ENCODE results near the gene REXO4. TPM values are rescaled to one million over a fixed set of nuclear protein-coding genes. Genes with fewer than 3 reads are reported as not detected.
A peak's percentile ranks its signal among the peaks of the same experiment; 100 is the strongest.

REXO4 gene, protein sequence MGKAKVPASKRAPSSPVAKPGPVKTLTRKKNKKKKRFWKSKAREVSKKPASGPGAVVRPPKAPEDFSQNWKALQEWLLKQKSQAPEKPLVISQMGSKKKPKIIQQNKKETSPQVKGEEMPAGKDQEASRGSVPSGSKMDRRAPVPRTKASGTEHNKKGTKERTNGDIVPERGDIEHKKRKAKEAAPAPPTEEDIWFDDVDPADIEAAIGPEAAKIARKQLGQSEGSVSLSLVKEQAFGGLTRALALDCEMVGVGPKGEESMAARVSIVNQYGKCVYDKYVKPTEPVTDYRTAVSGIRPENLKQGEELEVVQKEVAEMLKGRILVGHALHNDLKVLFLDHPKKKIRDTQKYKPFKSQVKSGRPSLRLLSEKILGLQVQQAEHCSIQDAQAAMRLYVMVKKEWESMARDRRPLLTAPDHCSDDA
- polyA plus RNA-seq (18.8 to 23.9 TPM (median 21.5 TPM) in 3 replicates), polyA minus RNA-seq (13.0 to 13.8 TPM (median 13.4 TPM) in 3 replicates)
- polyA plus RNA-seq (2011; ENCODE audit: low read depth) = 15.1 TPM
- 15.5 and 26.4 TPM in 2 replicates for polyA plus RNA-seq (2011; cell fraction: cytosol; rRNA removed)
- 20.1 and 21.4 TPM in 2 replicates for polyA plus RNA-seq (2011; cell fraction: nucleus; rRNA removed)
- 13.4 and 27.1 TPM in 2 replicates for polyA plus RNA-seq (2012; ENCODE audit: low replicate concordance)
- polyA minus RNA-seq (2011; cell fraction: cytosol; rRNA and poly(A)+ RNA removed) = 27.4 TPM
- polyA minus RNA-seq (2011; cell fraction: nucleus; rRNA and poly(A)+ RNA removed) = 8.5 and 9.0 TPM in 2 replicates

DNA sequence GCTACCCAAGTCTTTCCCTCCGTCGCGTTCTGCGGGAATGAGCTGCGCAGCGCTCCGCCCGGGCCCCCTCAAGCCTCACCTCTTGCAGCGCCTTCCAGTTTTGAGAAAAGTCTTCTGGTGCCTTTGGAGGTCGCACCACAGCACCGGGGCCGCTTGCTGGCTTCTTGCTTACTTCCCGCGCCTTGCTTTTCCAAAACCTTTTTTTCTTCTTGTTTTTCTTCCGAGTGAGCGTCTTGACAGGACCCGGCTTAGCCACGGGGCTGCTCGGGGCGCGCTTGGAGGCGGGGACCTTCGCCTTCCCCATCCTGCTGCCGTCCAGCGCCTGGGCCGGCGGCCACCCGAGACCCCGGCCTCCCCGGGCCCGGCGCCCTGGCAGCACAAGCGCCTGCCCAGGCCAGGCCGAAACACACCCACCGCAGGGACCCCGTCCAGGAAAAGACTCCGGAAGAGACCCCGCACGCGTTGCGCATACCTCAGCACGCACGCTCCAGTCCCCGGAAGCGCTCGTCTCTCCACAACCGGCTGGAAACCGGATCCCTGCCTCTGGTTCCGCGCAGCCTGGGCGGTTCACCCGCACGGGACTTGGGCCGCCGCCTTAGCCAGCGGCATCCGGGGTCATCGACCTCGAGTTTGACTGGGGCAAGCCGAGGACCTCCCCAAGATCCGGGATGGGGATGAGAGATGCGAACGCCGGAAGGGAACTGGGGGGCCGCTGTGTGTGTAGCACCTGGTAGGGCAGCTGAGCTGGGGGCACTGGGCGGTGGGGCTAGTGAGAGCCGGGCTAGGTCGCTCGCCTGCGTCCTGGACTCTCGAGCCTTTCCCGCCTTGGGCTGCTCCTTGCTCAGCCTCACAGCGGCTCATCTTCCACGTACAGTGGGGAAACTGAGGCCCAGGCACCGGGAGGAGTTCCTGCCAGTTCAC is at the start of gene REXO4:
Gene REXO4, minus strand, starts transcription at position 470 of the 921 bp plus-strand sequence. Its CDS starts 166 bp downstream, at position 304.
- FAIRE-seq (no peak), DNase-seq (ENCODE audit: low read depth, low spot score) (peak; percentile 53)
- Histone ChIP-seq H3K4me1 (ENCODE audit: control insufficient read depth, extremely low read depth, insufficient read depth, low read length) (peaks cover 14% of the 10 kb centered on the region), H3K27me3 (ENCODE audit: control insufficient read depth, extremely low read depth, insufficient read depth, low read length) (no peaks in the 10 kb centered on the region), H3K9me3 (ENCODE audit: control insufficient read depth, low read depth, low read length) (no peaks in the 10 kb centered on the region), H3K79me2 (ENCODE audit: control insufficient read depth, insufficient read depth, low read length) (peaks cover 42% of the 10 kb centered on the region), H4K20me1 (ENCODE audit: control insufficient read depth, extremely low read depth, insufficient read depth, low read length) (no peaks in the 10 kb centered on the region), H3K9me1 (ENCODE audit: control insufficient read depth, extremely low read depth, insufficient read depth, low read length) (no peaks in the 10 kb centered on the region), H3K27ac (ENCODE audit: control insufficient read depth, insufficient read depth, low read length) (peak within 1 kb of the TSS; percentile 62), H3K36me3 (ENCODE audit: control insufficient read depth in 2 of 2, extremely low read depth in 1 of 2, insufficient read depth in 2 of 2, low read length in 2 of 2) (peaks cover 4 to 25% of the 10 kb centered on the region in 2 experiments), H3K4me3 (ENCODE audit: control insufficient read depth in 2 of 3, extremely low read depth in 1 of 3, insufficient read depth in 2 of 3, low read depth in 1 of 3, low read length in 3 of 3) (peak within 1 kb of the TSS; percentile 67 to 97 (median 90)), H3K4me2 (ENCODE audit: control insufficient read depth, extremely low read depth, insufficient read depth, low read depth, low read length) (peak within 1 kb of the TSS; percentile 84), H2AFZ (ENCODE audit: control insufficient read depth, low read length) (peak within 1 kb of the TSS; percentile 66), H3K9ac (ENCODE audit: control insufficient read depth, extremely low read depth, insufficient read depth, low read length) (peak within 1 kb of the TSS; percentile 82)
- TF ChIP-seq, protein P1, sequence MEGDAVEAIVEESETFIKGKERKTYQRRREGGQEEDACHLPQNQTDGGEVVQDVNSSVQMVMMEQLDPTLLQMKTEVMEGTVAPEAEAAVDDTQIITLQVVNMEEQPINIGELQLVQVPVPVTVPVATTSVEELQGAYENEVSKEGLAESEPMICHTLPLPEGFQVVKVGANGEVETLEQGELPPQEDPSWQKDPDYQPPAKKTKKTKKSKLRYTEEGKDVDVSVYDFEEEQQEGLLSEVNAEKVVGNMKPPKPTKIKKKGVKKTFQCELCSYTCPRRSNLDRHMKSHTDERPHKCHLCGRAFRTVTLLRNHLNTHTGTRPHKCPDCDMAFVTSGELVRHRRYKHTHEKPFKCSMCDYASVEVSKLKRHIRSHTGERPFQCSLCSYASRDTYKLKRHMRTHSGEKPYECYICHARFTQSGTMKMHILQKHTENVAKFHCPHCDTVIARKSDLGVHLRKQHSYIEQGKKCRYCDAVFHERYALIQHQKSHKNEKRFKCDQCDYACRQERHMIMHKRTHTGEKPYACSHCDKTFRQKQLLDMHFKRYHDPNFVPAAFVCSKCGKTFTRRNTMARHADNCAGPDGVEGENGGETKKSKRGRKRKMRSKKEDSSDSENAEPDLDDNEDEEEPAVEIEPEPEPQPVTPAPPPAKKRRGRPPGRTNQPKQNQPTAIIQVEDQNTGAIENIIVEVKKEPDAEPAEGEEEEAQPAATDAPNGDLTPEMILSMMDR (optimal IDR thresholded peaks at IDR 0.05 in 1 of 3, IDR thresholded peaks at IDR 0.05 in 1 of 3, conservative IDR thresholded peaks at IDR 0.05 in 1 of 3; ENCODE audit: extremely low read depth in 1 of 3, insufficient read depth in 2 of 3, low read length in 3 of 3) = no peak
- TF ChIP-seq EZH2 (IDR thresholded peaks at IDR 0.05; ENCODE audit: low read length) = no peak
- dilution Hi-C loops (cut with MboI; ENCODE audit: extremely low pct_ligation_motif_present, low sequenced_read_pairs) = no loop called here

DNA sequence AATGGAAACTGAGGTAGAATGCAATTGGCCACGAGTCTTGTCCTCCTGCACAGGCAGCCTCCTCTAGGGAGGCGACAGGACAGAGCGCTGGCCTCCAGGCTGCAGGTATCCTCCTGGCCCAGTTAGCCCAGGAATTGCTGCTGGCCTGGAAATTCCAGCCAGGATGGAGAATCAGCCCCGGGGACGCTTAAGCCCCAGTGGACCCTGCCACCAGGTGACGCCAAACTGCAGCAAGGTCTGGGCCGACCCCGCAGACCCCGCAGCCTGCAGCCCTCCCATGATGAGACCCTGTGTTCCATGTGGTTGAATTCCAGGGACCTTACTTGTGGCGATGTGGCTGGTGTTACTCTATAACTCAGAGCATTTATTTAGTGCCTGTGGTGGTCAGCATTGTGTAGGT is 49.3 kb upstream of the REXO4 start:
- Histone ChIP-seq H3K27ac (ENCODE audit: control insufficient read depth, insufficient read depth, low read length) (no peak overlapping the region), H3K79me2 (ENCODE audit: control insufficient read depth, insufficient read depth, low read length) (no peaks in the 10 kb centered on the region), H3K36me3 (ENCODE audit: control insufficient read depth in 2 of 2, extremely low read depth in 1 of 2, insufficient read depth in 2 of 2, low read length in 2 of 2) (peaks cover 0 to 9% of the 10 kb centered on the region in 2 experiments), H3K9ac (ENCODE audit: control insufficient read depth, extremely low read depth, insufficient read depth, low read length) (no peak overlapping the region), H2AFZ (ENCODE audit: control insufficient read depth, low read length) (no peak overlapping the region), H3K9me3 (ENCODE audit: control insufficient read depth, low read depth, low read length) (no peaks in the 10 kb centered on the region), H3K4me1 (ENCODE audit: control insufficient read depth, extremely low read depth, insufficient read depth, low read length) (no peaks in the 10 kb centered on the region), H3K27me3 (ENCODE audit: control insufficient read depth, extremely low read depth, insufficient read depth, low read length) (no peaks in the 10 kb centered on the region), H3K4me2 (ENCODE audit: control insufficient read depth, extremely low read depth, insufficient read depth, low read depth, low read length) (no peak overlapping the region), H4K20me1 (ENCODE audit: control insufficient read depth, extremely low read depth, insufficient read depth, low read length) (no peaks in the 10 kb centered on the region), H3K4me3 (ENCODE audit: control insufficient read depth in 2 of 3, extremely low read depth in 1 of 3, insufficient read depth in 2 of 3, low read depth in 1 of 3, low read length in 3 of 3) (no peak overlapping the region), H3K9me1 (ENCODE audit: control insufficient read depth, extremely low read depth, insufficient read depth, low read length) (no peaks in the 10 kb centered on the region)
- dilution Hi-C loops (cut with MboI; ENCODE audit: extremely low pct_ligation_motif_present, low sequenced_read_pairs) = no loop called here
- TF ChIP-seq EZH2 (IDR thresholded peaks at IDR 0.05; ENCODE audit: low read length) = no peak
- TF ChIP-seq, protein P1 (optimal IDR thresholded peaks at IDR 0.05 in 1 of 3, IDR thresholded peaks at IDR 0.05 in 1 of 3, conservative IDR thresholded peaks at IDR 0.05 in 1 of 3; ENCODE audit: extremely low read depth in 1 of 3, insufficient read depth in 2 of 3, low read length in 3 of 3) = no peak
- FAIRE-seq (no peak), DNase-seq (ENCODE audit: low read depth, low spot score) (no peak)
